Measurements from ENCODE around the gene OR1Q1.

The OR1Q1 gene

GRCh38 chr9:122614362-122614761 lies at the start of gene OR1Q1:
TSS of gene OR1Q1 (plus strand) at chr9:122614738. CDS start at chr9:122614738, 0 bp downstream.
- no peak within 1 kb of the TSS for H3K4me3 ChIP-seq (IDR thresholded peaks at IDR 0.05; ENCODE audit: insufficient read depth, low read depth, low read length)
- no peaks in the 10 kb centered on the region for H3K27me3 ChIP-seq (ENCODE audit: insufficient read depth, low read depth)
- no peaks in the 10 kb centered on the region for H3K79me2 ChIP-seq (ENCODE audit: insufficient read depth, low read depth)
- no peaks in the 10 kb centered on the region for H4K20me1 ChIP-seq (ENCODE audit: insufficient read depth)
- TF ChIP-seq CTCF (conservative IDR thresholded peaks at IDR 0.05; ENCODE audit: low read depth, low read length) = no peak
- no peaks in the 10 kb centered on the region for H3K4me1 ChIP-seq (ENCODE audit: low read depth, poor library complexity, severe bottlenecking)
- H3K27ac ChIP-seq = no peak within 1 kb of the TSS
- no peaks in the 10 kb centered on the region for H3K36me3 ChIP-seq (ENCODE audit: insufficient read depth)
- H2AFZ ChIP-seq (ENCODE audit: low read depth) = no peak within 1 kb of the TSS
- no peak within 1 kb of the TSS for H3K9ac ChIP-seq
- no peak within 1 kb of the TSS for H3K4me2 ChIP-seq

DNA sequence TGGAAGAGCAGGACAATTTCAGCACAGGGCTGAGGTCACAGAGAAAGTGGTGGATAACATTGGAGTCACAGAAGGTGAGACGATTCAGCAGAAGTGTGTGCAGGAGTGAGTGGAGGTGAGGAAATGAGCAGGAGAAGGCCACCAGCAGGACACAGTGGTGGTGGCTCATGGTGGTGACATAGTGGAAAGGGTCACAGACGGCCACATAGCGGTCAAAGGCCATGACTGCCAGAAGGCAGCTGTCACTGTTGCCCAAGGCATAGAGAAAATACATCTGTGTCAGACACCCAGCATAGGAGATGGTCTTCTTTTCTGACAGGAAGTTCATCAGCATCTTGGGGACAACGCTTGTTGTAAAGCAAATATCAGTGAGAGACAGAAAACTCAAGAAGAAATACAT lies 46.6 kb upstream of the OR1Q1 start:
- no peaks in the 10 kb centered on the region for H3K36me3 ChIP-seq (ENCODE audit: insufficient read depth)
- no peaks in the 10 kb centered on the region for H3K27me3 ChIP-seq (ENCODE audit: insufficient read depth, low read depth)
- no peak overlapping the region for H3K9ac ChIP-seq
- TF ChIP-seq CTCF (conservative IDR thresholded peaks at IDR 0.05; ENCODE audit: low read depth, low read length) = no peak
- no peak overlapping the region for H3K4me3 ChIP-seq (IDR thresholded peaks at IDR 0.05; ENCODE audit: insufficient read depth, low read depth, low read length)
- H3K79me2 ChIP-seq (ENCODE audit: insufficient read depth, low read depth) = no peaks in the 10 kb centered on the region
- H2AFZ ChIP-seq (ENCODE audit: low read depth) = no peak overlapping the region
- H3K4me2 ChIP-seq = no peak overlapping the region
- no peaks in the 10 kb centered on the region for H4K20me1 ChIP-seq (ENCODE audit: insufficient read depth)
- no peaks in the 10 kb centered on the region for H3K4me1 ChIP-seq (ENCODE audit: low read depth, poor library complexity, severe bottlenecking)
- H3K27ac ChIP-seq = no peak overlapping the region

GRCh38 chr9:122572456-122572855 lies 42.1 kb upstream of the OR1Q1 start:
- Histone ChIP-seq H3K27me3 (ENCODE audit: insufficient read depth, low read depth) (no peaks in the 10 kb centered on the region), H4K20me1 (ENCODE audit: insufficient read depth) (no peaks in the 10 kb centered on the region), H3K4me2 (no peak overlapping the region; the same call in 1 of the 2 replicates), H3K79me2 (ENCODE audit: insufficient read depth, low read depth) (no peaks in the 10 kb centered on the region), H3K4me3 (IDR thresholded peaks at IDR 0.05; ENCODE audit: insufficient read depth, low read depth, low read length) (no peak overlapping the region), H3K27ac (no peak overlapping the region), H2AFZ (ENCODE audit: low read depth) (no peak overlapping the region), H3K4me1 (ENCODE audit: low read depth, poor library complexity, severe bottlenecking) (no peaks in the 10 kb centered on the region), H3K36me3 (ENCODE audit: insufficient read depth) (no peaks in the 10 kb centered on the region), H3K9ac (no peak overlapping the region)
- no peak for TF ChIP-seq CTCF (conservative IDR thresholded peaks at IDR 0.05; ENCODE audit: low read depth, low read length)

DNA sequence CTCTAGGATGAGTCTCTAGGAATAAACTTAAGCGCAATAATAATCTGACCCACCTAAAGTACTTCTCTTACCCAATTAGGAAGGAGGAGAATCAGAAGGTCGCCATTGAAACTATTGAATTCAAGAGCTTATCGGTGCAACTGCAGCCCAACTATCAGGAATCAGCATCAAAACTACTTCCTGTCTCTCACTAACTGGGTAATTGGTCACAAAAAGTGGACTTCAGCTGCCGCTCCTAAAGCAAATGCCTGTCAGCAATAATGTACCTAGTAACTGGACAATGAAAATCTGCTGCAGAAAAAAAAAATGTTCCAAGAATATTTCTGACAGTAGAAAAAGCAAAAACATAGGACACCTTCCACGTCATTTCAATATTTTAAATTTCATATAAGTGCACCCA lies 34.7 kb upstream of the OR1Q1 start:
- no peaks in the 10 kb centered on the region for H3K36me3 ChIP-seq (ENCODE audit: insufficient read depth)
- H3K4me2 ChIP-seq = no peak overlapping the region
- TF ChIP-seq CTCF (conservative IDR thresholded peaks at IDR 0.05; ENCODE audit: low read depth, low read length) = no peak

More for the DNA sequence above, 34.7 kb upstream of the OR1Q1 start:
- no peak overlapping the region for H3K27ac ChIP-seq
- no peaks in the 10 kb centered on the region for H3K27me3 ChIP-seq (ENCODE audit: insufficient read depth, low read depth)
- H4K20me1 ChIP-seq (ENCODE audit: insufficient read depth) = no peaks in the 10 kb centered on the region
- no peaks in the 10 kb centered on the region for H3K4me1 ChIP-seq (ENCODE audit: low read depth, poor library complexity, severe bottlenecking)
- no peaks in the 10 kb centered on the region for H3K79me2 ChIP-seq (ENCODE audit: insufficient read depth, low read depth)
- no peak overlapping the region for H3K9ac ChIP-seq
- no peak overlapping the region for H2AFZ ChIP-seq (ENCODE audit: low read depth)
- H3K4me3 ChIP-seq (IDR thresholded peaks at IDR 0.05; ENCODE audit: insufficient read depth, low read depth, low read length) = no peak overlapping the region

All from KMS-11 (cell line).